Endothelial cell of umbilical vein (primary cell): ENCODE results near the gene TMPRSS15.

Experiments used
- EZH2 ChIP-seq: IDR thresholded peaks from 2 replicates; pipeline ENCODE4 v1.6.1; 2012; ENCODE audit warnings: borderline replicate concordance, low read depth, mild to moderate bottlenecking, moderate library complexity, low read length, inconsistent platforms; ENCODE audit not compliant: severe bottlenecking
- FOS ChIP-seq: IDR thresholded peaks from 2 replicates; pipeline ENCODE4 v1.6.1; 2011; ENCODE audit warnings: mild to moderate bottlenecking, low read length, moderate library complexity, borderline replicate concordance; ENCODE audit not compliant: insufficient read depth
- JUN ChIP-seq: IDR thresholded peaks from 2 replicates; pipeline ENCODE4 v1.6.1; 2011; ENCODE audit warnings: borderline replicate concordance, low read depth; ENCODE audit not compliant: insufficient read length, insufficient read depth
- MAX ChIP-seq: IDR thresholded peaks from 2 replicates; pipeline ENCODE4 v1.6.1; 2011; ENCODE audit not compliant: insufficient read depth, insufficient read length
- MYC ChIP-seq: IDR thresholded peaks from one replicate; pipeline ENCODE4 v1.6.1; 2011; ENCODE audit warnings: mild to moderate bottlenecking, low read depth, low read length
- POLR2A ChIP-seq: IDR thresholded peaks from 2 replicates; pipeline ENCODE4 v1.6.1; 2012; ENCODE audit warnings: low read depth, mild to moderate bottlenecking, control low read depth, low read length
- POLR2AphosphoS5 ChIP-seq: IDR thresholded peaks from 2 replicates; pipeline ENCODE4 v1.6.1; 2012; ENCODE audit warnings: low read depth, mild to moderate bottlenecking, control low read depth, low read length, moderate library complexity; ENCODE audit not compliant: insufficient read depth
- TF ChIP-seq, protein P1 (sequence below), 2 donors: IDR thresholded peaks; 1 replicate in 1 of 2; 2 replicates in 1 of 2; pipeline ENCODE4 v1.5.1; 2011; ENCODE audit warnings: low read length in 2 of 2, mild to moderate bottlenecking in 2 of 2, moderate library complexity in 2 of 2, control low read depth in 1 of 2, inconsistent platforms in 1 of 2, low read depth in 1 of 2; ENCODE audit not compliant: insufficient read depth in 1 of 2; ENCODE audit errors: extremely low read depth in 1 of 2

- TF ChIP-seq, protein P1, sequence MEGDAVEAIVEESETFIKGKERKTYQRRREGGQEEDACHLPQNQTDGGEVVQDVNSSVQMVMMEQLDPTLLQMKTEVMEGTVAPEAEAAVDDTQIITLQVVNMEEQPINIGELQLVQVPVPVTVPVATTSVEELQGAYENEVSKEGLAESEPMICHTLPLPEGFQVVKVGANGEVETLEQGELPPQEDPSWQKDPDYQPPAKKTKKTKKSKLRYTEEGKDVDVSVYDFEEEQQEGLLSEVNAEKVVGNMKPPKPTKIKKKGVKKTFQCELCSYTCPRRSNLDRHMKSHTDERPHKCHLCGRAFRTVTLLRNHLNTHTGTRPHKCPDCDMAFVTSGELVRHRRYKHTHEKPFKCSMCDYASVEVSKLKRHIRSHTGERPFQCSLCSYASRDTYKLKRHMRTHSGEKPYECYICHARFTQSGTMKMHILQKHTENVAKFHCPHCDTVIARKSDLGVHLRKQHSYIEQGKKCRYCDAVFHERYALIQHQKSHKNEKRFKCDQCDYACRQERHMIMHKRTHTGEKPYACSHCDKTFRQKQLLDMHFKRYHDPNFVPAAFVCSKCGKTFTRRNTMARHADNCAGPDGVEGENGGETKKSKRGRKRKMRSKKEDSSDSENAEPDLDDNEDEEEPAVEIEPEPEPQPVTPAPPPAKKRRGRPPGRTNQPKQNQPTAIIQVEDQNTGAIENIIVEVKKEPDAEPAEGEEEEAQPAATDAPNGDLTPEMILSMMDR (IDR thresholded peaks at IDR 0.05; ENCODE audit: extremely low read depth in 1 of 2, insufficient read depth in 1 of 2, low read depth in 1 of 2, low read length in 2 of 2): no peak
- TF ChIP-seq MAX: no peak
- no peak for TF ChIP-seq POLR2A
- no peak for TF ChIP-seq EZH2
- TF ChIP-seq POLR2AphosphoS5: no peak
- no peak for TF ChIP-seq FOS
- TF ChIP-seq MYC: no peak
- TF ChIP-seq JUN: no peak
Measured at GRCh38 chr21:18370301-18370700, 33.3 kb downstream of the TMPRSS15 start.
